Ovary (tissue), 9 donors: ENCODE data around the gene SRD5A1. TPM values are rescaled to one million over a fixed set of nuclear protein-coding genes. Genes with fewer than 3 reads are reported as not detected.

Experiments used
- DNase-seq, 5 donors: peaks; one replicate each; pipeline ENCODE4 v3.0.0-alpha.2; 2019 to 2020
- H3K27ac ChIP-seq, 2 donors: fragments of 200-600 bp; one replicate each; pipeline versions ENCODE4 v1.5.1 to v1.8.0; 2019 to 2022
- H3K27me3 ChIP-seq: fragments of 200-600 bp; one replicate; pipeline ENCODE4 v1.8.0; 2022
- H3K36me3 ChIP-seq: fragments of 200-600 bp; sonication (generic); one replicate; pipeline ENCODE4 v1.5.1; 2019
- H3K4me1 ChIP-seq: one replicate; pipeline ENCODE4 v1.8.1; 2013; ENCODE audit warnings: mild to moderate bottlenecking, moderate library complexity; ENCODE audit not compliant: insufficient read depth
- H3K4me3 ChIP-seq: fragments of 200-600 bp; sonication (generic); one replicate; pipeline ENCODE4 v1.5.1; 2017
- H3K9me3 ChIP-seq, 2 donors: fragments of 200-600 bp in 1 of 2; sonication (generic) in 1 of 2; one replicate each; pipeline versions ENCODE4 v1.5.1 to v1.8.1; 2013 to 2019; ENCODE audit warnings: mild to moderate bottlenecking in 1 of 2, moderate library complexity in 1 of 2
- CTCF ChIP-seq, 3 donors: fragments of 450-650 bp in 2 of 3; fragments of 200-600 bp in 1 of 3; IDR thresholded peaks; one replicate each; pipeline versions ENCODE4 v1.5.1 to v1.8.0; 2016 to 2022; ENCODE audit warnings: antibody characterized with exemption in 3 of 3, mild to moderate bottlenecking in 1 of 3
- EP300 ChIP-seq: sonication (generic); formaldehyde crosslinking; IDR thresholded peaks from one replicate; pipeline ENCODE4 v1.6.1; 2017; ENCODE audit warnings: antibody characterized with exemption
- POLR2A ChIP-seq: fragments of 450-650 bp; IDR thresholded peaks from one replicate; pipeline ENCODE4 v1.6.1; 2017; ENCODE audit warnings: antibody characterized with exemption, mild to moderate bottlenecking, moderate library complexity
- WGBS, 3 donors: extraction: QIAGEN DNeasy Blood & Tissue Kit in 1 of 3; methylation state at CpG; one replicate each; pipeline versions ENCODE4 v1.1.5 to v1.1.7; 2013 to 2017; 5-methylcytosine and 5-hydroxymethylcytosine counted together
- intact Hi-C, 4 donors: fragments of 100-400 bp; cut with DNase I; formaldehyde crosslinking; loops; one replicate each; pipeline versions ENCODE4 v1.11.0 to v1.15.1; 2022 to 2023
- polyA plus RNA-seq, 2 donors: library from polyadenylated mRNA; stranded (reverse); fragments of 200-250 nt in 1 of 2; fragments of 350-450 nt in 1 of 2; fragmentation: Illumina TruSeq in 1 of 2; extraction: RNeasy Lipid Tissue Mini Kit (QIAGEN cat#74804) in 1 of 2; gene quantifications; one replicate each; pipeline ENCODE4 v1.2.3, GENCODE V29; 2013 to 2014
- total RNA-seq, 7 donors: library from RNA; depleted of rRNA in 2 of 7; stranded (reverse); fragments of >200 nt in 2 of 7; fragmentation: NEBNext Ultra II Directional in 3 of 7; extraction: Animal tissue kit (Norgen Biotek cat#: 25700) in 3 of 7; gene quantifications; one replicate each; pipeline versions ENCODE4 v1.1.0 to v1.2.4, GENCODE V29; 2016 to 2023
- donor health status: DM: no; HTN: no; CAD: no; lungs with moderate emphysema.
- donor health status: DM: no; HTN: no; CAD: no.
- donor health status: Bipolar disorder and iron deficiency.
- donor health status: DM: yes; HTN: yes; CAD: no.
- donor health status: DM: no; HTN: no; CAD: no.
- donor health status: DM: yes; HTN: yes; CAD: no.

Gene SRD5A1
- total and polyA plus RNA-seq, 9 donors, result 4.4 to 13.5 (median 9.4) TPM

- no peak for TF ChIP-seq CTCF (IDR thresholded peaks at IDR 0.05)
- no peak for TF ChIP-seq POLR2A
- TF ChIP-seq EP300, result no peak
- 0 to 1% (median 1%) methylated on average over 44 to 170 of the region's 174 CpGs for WGBS, 3 donors
- peak; percentile 39 to 75 (median 72) for DNase-seq
Measured at GRCh38 chr5:6713274-6714225, 80.3 kb downstream of the SRD5A1 start, which contains the start of gene TENT4A. Gene TENT4A, plus strand, starts transcription at chr5:6713432. Its CDS starts 552 bp downstream, at chr5:6713984.

GRCh38 chr5:6714226-6715041, 81.2 kb downstream of the SRD5A1 start:
- H3K27me3 ChIP-seq, result no peaks in the 10 kb centered on the region
- intact Hi-C loops, result loop anchor here in 2 of 4 donors (5.0 to 10.0 kb wide), 2 partner anchors 82 to 340 kb away; partner anchors contain the start of genes MED10 (in 1 of the 2), NSUN2 (in 1 of the 2) and SRD5A1 (in 1 of the 2)
- peak overlapping the region; percentile 55 to 76 for H3K27ac ChIP-seq
- peak; percentile 25 to 61 (median 56) for DNase-seq
- peak overlapping the region; percentile 61 for H3K4me3 ChIP-seq
- H3K36me3 ChIP-seq, result no peaks in the 10 kb centered on the region
- no peak for TF ChIP-seq POLR2A
- TF ChIP-seq CTCF (IDR thresholded peaks at IDR 0.05), result no peak
- TF ChIP-seq EP300, result no peak
- H3K9me3 ChIP-seq, result no peaks in the 10 kb centered on the region
- 0 to 2% (median 0%) methylated on average over 38 to 99 of the region's 99 CpGs for WGBS, 3 donors
- peaks cover 28% of the 10 kb centered on the region for H3K4me1 ChIP-seq

More at GRCh38 chr5:6713274-6714225, 80.3 kb downstream of the SRD5A1 start, which contains the start of gene TENT4A:
- H3K4me3 ChIP-seq, result peak within 1 kb of the TSS; percentile 72
- no peaks in the 10 kb centered on the region for H3K36me3 ChIP-seq
- H3K9me3 ChIP-seq, result no peaks in the 10 kb centered on the region
- intact Hi-C loops, result loop anchor here in 2 of 4 donors (5.0 to 10.0 kb wide), 2 partner anchors 81 to 339 kb away; partner anchors contain the start of genes MED10 (in 1 of the 2), NSUN2 (in 1 of the 2) and SRD5A1 (in 1 of the 2)
- peak within 1 kb of the TSS; percentile 85 to 86 for H3K27ac ChIP-seq
- H3K27me3 ChIP-seq, result no peaks in the 10 kb centered on the region
- H3K4me1 ChIP-seq, result peaks cover 27% of the 10 kb centered on the region

- intact Hi-C loops, result loop anchor here in 1 of 4 donors (10.0 kb wide), 1 partner anchor 340 kb away; the partner anchor contains the start of gene MED10
- no peak for TF ChIP-seq EP300
- TF ChIP-seq POLR2A, result no peak
- TF ChIP-seq CTCF (IDR thresholded peaks at IDR 0.05), result no peak
- no peak for DNase-seq
Measured at GRCh38 chr5:6715271-6715670, 82.0 kb downstream of the SRD5A1 start.

More at GRCh38 chr5:6715271-6715670, 82.0 kb downstream of the SRD5A1 start:
- Histone ChIP-seq H3K4me1 (peaks cover 29% of the 10 kb centered on the region), H3K9me3 (no peaks in the 10 kb centered on the region), H3K27me3 (no peaks in the 10 kb centered on the region), H3K4me3 (peak overlapping the region; percentile 61), H3K36me3 (no peaks in the 10 kb centered on the region), H3K27ac (no peak overlapping the region)
- WGBS, 3 donors, result 44 to 50% (median 49%) methylated on average over 6 of the region's 6 CpGs
